Measurements from ENCODE around the gene PITHD1. TPM values are rescaled to one million over a fixed set of nuclear protein-coding genes. Genes with fewer than 3 reads are reported as not detected.

The PITHD1 gene
- total and polyA plus RNA-seq, 10 of the 15 experiments (the other 5 are each of a cell fraction or from before 2014, with no cell fraction given), result 23.7 to 82.2 (median 67.0) TPM

- TF ChIP-seq, protein P1, sequence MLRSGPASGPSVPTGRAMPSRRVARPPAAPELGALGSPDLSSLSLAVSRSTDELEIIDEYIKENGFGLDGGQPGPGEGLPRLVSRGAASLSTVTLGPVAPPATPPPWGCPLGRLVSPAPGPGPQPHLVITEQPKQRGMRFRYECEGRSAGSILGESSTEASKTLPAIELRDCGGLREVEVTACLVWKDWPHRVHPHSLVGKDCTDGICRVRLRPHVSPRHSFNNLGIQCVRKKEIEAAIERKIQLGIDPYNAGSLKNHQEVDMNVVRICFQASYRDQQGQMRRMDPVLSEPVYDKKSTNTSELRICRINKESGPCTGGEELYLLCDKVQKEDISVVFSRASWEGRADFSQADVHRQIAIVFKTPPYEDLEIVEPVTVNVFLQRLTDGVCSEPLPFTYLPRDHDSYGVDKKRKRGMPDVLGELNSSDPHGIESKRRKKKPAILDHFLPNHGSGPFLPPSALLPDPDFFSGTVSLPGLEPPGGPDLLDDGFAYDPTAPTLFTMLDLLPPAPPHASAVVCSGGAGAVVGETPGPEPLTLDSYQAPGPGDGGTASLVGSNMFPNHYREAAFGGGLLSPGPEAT (IDR thresholded peaks at IDR 0.05; ENCODE audit: low read depth), result no peak
- TF ChIP-seq RFX5 (IDR thresholded peaks at IDR 0.05; ENCODE audit: low read depth, low read length) (no peak), GATAD2B (conservative IDR thresholded peaks at IDR 0.05; ENCODE audit: low read depth) (no peak), MEF2B (IDR thresholded peaks at IDR 0.05; ENCODE audit: partially characterized antibody, poor library complexity, severe bottlenecking) (no peak), ETV6 (conservative IDR thresholded peaks at IDR 0.05 in 1 of 2, IDR thresholded peaks at IDR 0.05 in 1 of 2; ENCODE audit: borderline replicate concordance in 1 of 2, low read depth in 1 of 2) (no peak), MXI1 (IDR thresholded peaks at IDR 0.05; ENCODE audit: low read depth, low read length) (no peak), BCL11A (IDR thresholded peaks at IDR 0.05; ENCODE audit: low read depth, low read length) (no peak), RAD21 (IDR thresholded peaks at IDR 0.05; ENCODE audit: insufficient read depth, low read depth, low read length) (peak; percentile 79), ZNF24 (IDR thresholded peaks at IDR 0.05) (no peak), FOS (IDR thresholded peaks at IDR 0.05; ENCODE audit: borderline replicate concordance, extremely low read depth, insufficient read length) (no peak), ATF2 (IDR thresholded peaks at IDR 0.05; ENCODE audit: low read length) (no peak), MYB (IDR thresholded peaks at IDR 0.05; ENCODE audit: borderline replicate concordance, low read depth, low read length) (no peak), SUPT20H (IDR thresholded peaks at IDR 0.05; ENCODE audit: borderline replicate concordance, control insufficient read depth, low read depth, low read length) (no peak), YBX1 (IDR thresholded peaks at IDR 0.05) (no peak), FOXM1 (IDR thresholded peaks at IDR 0.05; ENCODE audit: low read depth, low read length) (no peak), RB1 (IDR thresholded peaks at IDR 0.05; ENCODE audit: borderline replicate concordance) (no peak), EZH2 (IDR thresholded peaks at IDR 0.05; ENCODE audit: borderline replicate concordance, control insufficient read depth, low read depth, low read length) (no peak), NR2F1 (conservative IDR thresholded peaks at IDR 0.05) (no peak), SREBF2 (IDR thresholded peaks at IDR 0.05; ENCODE audit: low read length) (no peak), IKZF1 (conservative IDR thresholded peaks at IDR 0.05) (no peak), EED (IDR thresholded peaks at IDR 0.05; ENCODE audit: low read depth) (peak; percentile 22; the same call in 1 of the 2 replicates), NFXL1 (IDR thresholded peaks at IDR 0.05; ENCODE audit: borderline replicate concordance) (no peak), MTA3 (IDR thresholded peaks at IDR 0.05; ENCODE audit: borderline replicate concordance, low read length) (no peak), KLF5 (IDR thresholded peaks at IDR 0.05; ENCODE audit: partially characterized antibody) (no peak), HDAC6 (IDR thresholded peaks at IDR 0.05; ENCODE audit: unreplicated experiment) (no peak)
- TF ChIP-seq, protein P2, sequence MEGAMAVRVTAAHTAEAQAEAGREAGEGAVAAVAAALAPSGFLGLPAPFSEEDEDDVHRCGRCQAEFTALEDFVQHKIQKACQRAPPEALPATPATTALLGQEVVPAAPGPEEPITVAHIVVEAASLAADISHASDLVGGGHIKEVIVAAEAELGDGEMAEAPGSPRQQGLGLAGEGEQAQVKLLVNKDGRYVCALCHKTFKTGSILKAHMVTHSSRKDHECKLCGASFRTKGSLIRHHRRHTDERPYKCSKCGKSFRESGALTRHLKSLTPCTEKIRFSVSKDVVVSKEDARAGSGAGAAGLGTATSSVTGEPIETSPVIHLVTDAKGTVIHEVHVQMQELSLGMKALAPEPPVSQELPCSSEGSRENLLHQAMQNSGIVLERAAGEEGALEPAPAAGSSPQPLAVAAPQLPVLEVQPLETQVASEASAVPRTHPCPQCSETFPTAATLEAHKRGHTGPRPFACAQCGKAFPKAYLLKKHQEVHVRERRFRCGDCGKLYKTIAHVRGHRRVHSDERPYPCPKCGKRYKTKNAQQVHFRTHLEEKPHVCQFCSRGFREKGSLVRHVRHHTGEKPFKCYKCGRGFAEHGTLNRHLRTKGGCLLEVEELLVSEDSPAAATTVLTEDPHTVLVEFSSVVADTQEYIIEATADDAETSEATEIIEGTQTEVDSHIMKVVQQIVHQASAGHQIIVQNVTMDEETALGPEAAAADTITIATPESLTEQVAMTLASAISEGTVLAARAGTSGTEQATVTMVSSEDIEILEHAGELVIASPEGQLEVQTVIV (IDR thresholded peaks at IDR 0.05; ENCODE audit: borderline replicate concordance, partially characterized antibody), result no peak
Measured at GRCh38 chr1:23810818-23811540, 32.8 kb downstream of the PITHD1 start (continued).

Measured in GM12878 (cell line).